Keratinocyte (primary cell): ENCODE data around the gene LRRC3B.

ENCODE experiments used
- EZH2 ChIP-seq: IDR thresholded peaks from one replicate; pipeline ENCODE4 v1.6.1; 2012; ENCODE audit warnings: inconsistent platforms, mild to moderate bottlenecking, low read length, moderate library complexity
- TF ChIP-seq, protein P1 (sequence below), 3 experiments: IDR thresholded peaks in 1 of 3; conservative IDR thresholded peaks in 1 of 3; optimal IDR thresholded peaks in 1 of 3; 2 replicates in 2 of 3; 3 replicates in 1 of 3; pipeline versions ENCODE3 to v1.5.1; 2011; ENCODE audit warnings: low read length in 3 of 3, mild to moderate bottlenecking in 3 of 3, moderate library complexity in 2 of 3, control low read depth in 1 of 3, inconsistent platforms in 1 of 3; ENCODE audit not compliant: insufficient read depth in 2 of 3; ENCODE audit errors: extremely low read depth in 1 of 3

GRCh38 chr3:26715431-26715830 lies 92.9 kb downstream of the LRRC3B start:
- no peak for TF ChIP-seq EZH2
- TF ChIP-seq, protein P1, sequence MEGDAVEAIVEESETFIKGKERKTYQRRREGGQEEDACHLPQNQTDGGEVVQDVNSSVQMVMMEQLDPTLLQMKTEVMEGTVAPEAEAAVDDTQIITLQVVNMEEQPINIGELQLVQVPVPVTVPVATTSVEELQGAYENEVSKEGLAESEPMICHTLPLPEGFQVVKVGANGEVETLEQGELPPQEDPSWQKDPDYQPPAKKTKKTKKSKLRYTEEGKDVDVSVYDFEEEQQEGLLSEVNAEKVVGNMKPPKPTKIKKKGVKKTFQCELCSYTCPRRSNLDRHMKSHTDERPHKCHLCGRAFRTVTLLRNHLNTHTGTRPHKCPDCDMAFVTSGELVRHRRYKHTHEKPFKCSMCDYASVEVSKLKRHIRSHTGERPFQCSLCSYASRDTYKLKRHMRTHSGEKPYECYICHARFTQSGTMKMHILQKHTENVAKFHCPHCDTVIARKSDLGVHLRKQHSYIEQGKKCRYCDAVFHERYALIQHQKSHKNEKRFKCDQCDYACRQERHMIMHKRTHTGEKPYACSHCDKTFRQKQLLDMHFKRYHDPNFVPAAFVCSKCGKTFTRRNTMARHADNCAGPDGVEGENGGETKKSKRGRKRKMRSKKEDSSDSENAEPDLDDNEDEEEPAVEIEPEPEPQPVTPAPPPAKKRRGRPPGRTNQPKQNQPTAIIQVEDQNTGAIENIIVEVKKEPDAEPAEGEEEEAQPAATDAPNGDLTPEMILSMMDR (optimal IDR thresholded peaks at IDR 0.05 in 1 of 3, IDR thresholded peaks at IDR 0.05 in 1 of 3, conservative IDR thresholded peaks at IDR 0.05 in 1 of 3; ENCODE audit: extremely low read depth in 1 of 3, insufficient read depth in 2 of 3, low read length in 3 of 3), result no peak
